Chondrocyte (in vitro differentiated cells): ENCODE data around the gene STRAP. TPM values are rescaled to one million over a fixed set of nuclear protein-coding genes. Genes with fewer than 3 reads are reported as not detected.
"Not testable (repeated sequence)": the region's sequence is repeated elsewhere in the genome, so short reads cannot be mapped to it uniquely, and the experiment has no call there.

Experiments
- DNase-seq: peaks from one replicate; pipeline ENCODE4 v3.0.0; 2021; ENCODE audit warnings: mixed read lengths, low spot score
- H3K27ac Mint-ChIP-seq: one replicate; pipeline ENCODE4 v1.8.0; 2021; ENCODE audit warnings: mild to moderate bottlenecking, moderate library complexity, mixed read lengths; ENCODE audit not compliant: unreplicated experiment
- H3K27me3 Mint-ChIP-seq: 2 replicates; pipeline ENCODE4 v1.8.0; 2021; ENCODE audit warnings: low read depth, mixed read lengths
- H3K36me3 Mint-ChIP-seq: 2 replicates; pipeline ENCODE4 v1.8.0; 2021; ENCODE audit warnings: low read depth, mixed read lengths
- H3K4me1 Mint-ChIP-seq: 2 replicates; pipeline ENCODE4 v1.8.0; 2021; ENCODE audit warnings: low read depth, mild to moderate bottlenecking, mixed read lengths
- H3K4me3 Mint-ChIP-seq: one replicate; pipeline ENCODE4 v1.8.0; 2021; ENCODE audit warnings: mild to moderate bottlenecking, moderate library complexity, mixed read lengths; ENCODE audit not compliant: unreplicated experiment
- H3K9me3 Mint-ChIP-seq: 2 replicates; pipeline ENCODE4 v1.8.0; 2021; ENCODE audit warnings: low read depth, mixed read lengths
- total RNA-seq: library from RNA; stranded (reverse); gene quantifications from 3 replicates; pipeline ENCODE4 v1.2.1, GENCODE V29; 2021
- TF ChIP-seq, protein P1 (sequence below): fragments of 200-600 bp; sonication (generic); IDR thresholded peaks from 2 replicates; pipeline ENCODE4 v1.5.0; 2021; ENCODE audit warnings: antibody characterized with exemption, mild to moderate bottlenecking, moderate library complexity

The STRAP gene
- total RNA-seq, 1 donor from 2014 or later: 153 TPM

DNA sequence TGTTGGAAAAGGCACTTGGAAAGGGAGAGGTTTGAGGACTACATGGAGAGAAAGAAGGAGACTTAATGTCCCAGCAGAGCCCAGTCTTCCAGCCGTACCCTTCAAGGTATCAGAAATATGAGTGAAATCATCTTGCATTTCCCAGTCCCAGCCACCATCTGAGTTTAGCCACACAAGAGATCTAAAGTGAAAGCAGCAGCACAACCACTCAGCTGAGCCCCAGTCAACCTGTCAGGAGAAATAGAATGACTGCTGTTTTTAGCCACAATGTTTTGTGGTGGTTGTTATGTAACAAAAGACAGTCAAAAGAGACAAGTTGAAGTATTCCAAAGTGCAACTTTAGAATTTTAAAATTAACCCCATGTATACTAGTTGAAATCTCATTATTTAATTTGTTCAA, 56.9 kb downstream of the STRAP start:
- H3K27me3 Mint-ChIP-seq: no peaks in the 10 kb centered on the region
- TF ChIP-seq, protein P1, sequence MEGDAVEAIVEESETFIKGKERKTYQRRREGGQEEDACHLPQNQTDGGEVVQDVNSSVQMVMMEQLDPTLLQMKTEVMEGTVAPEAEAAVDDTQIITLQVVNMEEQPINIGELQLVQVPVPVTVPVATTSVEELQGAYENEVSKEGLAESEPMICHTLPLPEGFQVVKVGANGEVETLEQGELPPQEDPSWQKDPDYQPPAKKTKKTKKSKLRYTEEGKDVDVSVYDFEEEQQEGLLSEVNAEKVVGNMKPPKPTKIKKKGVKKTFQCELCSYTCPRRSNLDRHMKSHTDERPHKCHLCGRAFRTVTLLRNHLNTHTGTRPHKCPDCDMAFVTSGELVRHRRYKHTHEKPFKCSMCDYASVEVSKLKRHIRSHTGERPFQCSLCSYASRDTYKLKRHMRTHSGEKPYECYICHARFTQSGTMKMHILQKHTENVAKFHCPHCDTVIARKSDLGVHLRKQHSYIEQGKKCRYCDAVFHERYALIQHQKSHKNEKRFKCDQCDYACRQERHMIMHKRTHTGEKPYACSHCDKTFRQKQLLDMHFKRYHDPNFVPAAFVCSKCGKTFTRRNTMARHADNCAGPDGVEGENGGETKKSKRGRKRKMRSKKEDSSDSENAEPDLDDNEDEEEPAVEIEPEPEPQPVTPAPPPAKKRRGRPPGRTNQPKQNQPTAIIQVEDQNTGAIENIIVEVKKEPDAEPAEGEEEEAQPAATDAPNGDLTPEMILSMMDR: no peak
- no peak overlapping the region for H3K4me3 Mint-ChIP-seq
- no peaks in the 10 kb centered on the region for H3K4me1 Mint-ChIP-seq
- no peak overlapping the region for H3K27ac Mint-ChIP-seq
- no peak for DNase-seq
- peaks cover 16% of the 10 kb centered on the region for H3K9me3 Mint-ChIP-seq
- H3K36me3 Mint-ChIP-seq: peaks cover 6% of the 10 kb centered on the region

DNA sequence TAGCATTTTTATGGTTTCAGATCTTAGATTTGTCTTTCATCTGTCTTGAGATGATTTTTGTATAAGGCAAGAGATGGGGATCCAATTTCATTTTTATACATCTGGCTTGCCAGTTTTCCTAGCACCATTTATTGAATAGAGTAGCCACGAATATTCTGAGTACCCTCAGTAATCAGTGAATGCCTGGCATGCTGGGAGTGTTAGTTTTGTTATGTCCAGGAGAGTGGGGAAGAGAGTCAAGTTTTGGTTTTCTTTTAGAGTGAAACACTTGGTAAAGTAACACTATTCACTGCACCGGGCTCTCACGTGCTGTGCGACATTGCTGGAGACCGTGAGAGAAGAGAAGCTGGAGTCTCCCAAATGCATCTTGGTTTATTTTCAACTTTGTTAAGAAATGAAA, 60.3 kb downstream of the STRAP start:
- Mint-ChIP-seq H3K27ac (no peak overlapping the region), H3K4me3 (no peak overlapping the region), H3K27me3 (no peaks in the 10 kb centered on the region), H3K4me1 (peaks cover 10% of the 10 kb centered on the region), H3K36me3 (peaks cover 4% of the 10 kb centered on the region), H3K9me3 (peaks cover 16% of the 10 kb centered on the region)
- TF ChIP-seq, protein P1: no peak
- DNase-seq: no peak

DNA sequence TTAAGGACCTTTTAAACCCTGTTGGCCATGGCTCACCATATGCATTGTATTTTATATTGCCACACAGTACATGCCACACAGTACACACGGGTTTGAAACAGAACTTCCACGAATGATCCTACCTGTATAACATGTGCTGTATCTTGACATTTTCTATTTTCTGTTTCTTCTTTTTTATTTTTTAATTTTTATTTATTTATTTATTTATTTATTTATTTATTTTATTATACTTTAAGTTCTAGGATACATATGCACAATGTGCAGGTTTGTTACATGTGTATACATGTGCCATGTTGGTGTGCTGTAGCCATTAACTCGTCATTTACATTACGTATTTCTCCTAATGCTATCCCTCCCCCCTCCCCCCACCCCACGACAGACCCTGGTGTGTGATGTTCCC, 61.3 kb downstream of the STRAP start:
- peaks cover 22% of the 10 kb centered on the region for H3K9me3 Mint-ChIP-seq
- H3K4me3 Mint-ChIP-seq, DNase-seq, H3K27ac Mint-ChIP-seq, H3K36me3 Mint-ChIP-seq, H3K27me3 Mint-ChIP-seq: not testable (repeated sequence)
- peaks cover 10% of the 10 kb centered on the region for H3K4me1 Mint-ChIP-seq

DNA sequence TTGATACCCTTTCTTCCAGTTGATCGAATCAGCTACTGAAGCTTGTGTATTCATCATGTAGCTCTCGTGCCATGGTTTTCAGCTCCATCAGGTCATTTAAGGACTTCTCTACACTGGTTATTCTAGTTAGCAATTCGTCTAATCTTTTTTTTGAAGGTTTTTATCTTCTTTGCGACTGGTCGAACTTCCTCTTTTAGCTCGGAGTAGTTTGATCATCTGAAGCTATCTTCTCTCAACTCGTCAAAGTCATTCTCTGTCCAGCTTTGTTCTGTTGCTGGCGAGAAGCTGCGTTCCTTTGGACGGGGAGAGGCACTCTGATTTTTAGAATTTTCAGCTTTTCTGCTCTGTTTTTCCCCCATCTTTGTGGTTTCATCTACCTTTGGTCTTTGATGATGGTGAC, 66.3 kb downstream of the STRAP start:
- Mint-ChIP-seq H3K9me3 (peaks cover 11% of the 10 kb centered on the region), H3K4me1 (peaks cover 10% of the 10 kb centered on the region)
- not testable (repeated sequence) for DNase-seq, H3K27ac Mint-ChIP-seq, H3K27me3 Mint-ChIP-seq, H3K36me3 Mint-ChIP-seq, H3K4me3 Mint-ChIP-seq

Other genes starting within 250 kb of the STRAP start
- 114 to 181 TPM (median 120 TPM) in 3 replicates for gene EPS8, start 93.0 kb upstream of the STRAP start, total RNA-seq
- 15.5 to 26.2 TPM (median 16.0 TPM) in 3 replicates for gene DERA, start 28.9 kb downstream of the STRAP start, total RNA-seq